AG09309 (cell line): ENCODE measurements around the gene PRSS38.
"Not testable (repeated sequence)": the region's sequence is repeated elsewhere in the genome, so short reads cannot be mapped to it uniquely, and the experiment has no call there.

ENCODE experiments used
- DNase-seq: peaks from one replicate; pipeline ENCODE4 v3.0.0-alpha.2; 2010; ENCODE audit warnings: low read depth
- H3K4me3 ChIP-seq: 2 replicates; pipeline ENCODE4 v1.5.1; 2011; ENCODE audit warnings: mild to moderate bottlenecking, low read depth, low read length, moderate library complexity; ENCODE audit not compliant: control insufficient read depth
- TF ChIP-seq, protein P1 (sequence below): IDR thresholded peaks from 2 replicates; pipeline ENCODE4 v1.5.1; 2011; ENCODE audit warnings: mild to moderate bottlenecking, low read depth, low read length, inconsistent platforms; ENCODE audit not compliant: insufficient read depth, control insufficient read depth; ENCODE audit errors: missing control alignments

The PRSS38 gene

DNA sequence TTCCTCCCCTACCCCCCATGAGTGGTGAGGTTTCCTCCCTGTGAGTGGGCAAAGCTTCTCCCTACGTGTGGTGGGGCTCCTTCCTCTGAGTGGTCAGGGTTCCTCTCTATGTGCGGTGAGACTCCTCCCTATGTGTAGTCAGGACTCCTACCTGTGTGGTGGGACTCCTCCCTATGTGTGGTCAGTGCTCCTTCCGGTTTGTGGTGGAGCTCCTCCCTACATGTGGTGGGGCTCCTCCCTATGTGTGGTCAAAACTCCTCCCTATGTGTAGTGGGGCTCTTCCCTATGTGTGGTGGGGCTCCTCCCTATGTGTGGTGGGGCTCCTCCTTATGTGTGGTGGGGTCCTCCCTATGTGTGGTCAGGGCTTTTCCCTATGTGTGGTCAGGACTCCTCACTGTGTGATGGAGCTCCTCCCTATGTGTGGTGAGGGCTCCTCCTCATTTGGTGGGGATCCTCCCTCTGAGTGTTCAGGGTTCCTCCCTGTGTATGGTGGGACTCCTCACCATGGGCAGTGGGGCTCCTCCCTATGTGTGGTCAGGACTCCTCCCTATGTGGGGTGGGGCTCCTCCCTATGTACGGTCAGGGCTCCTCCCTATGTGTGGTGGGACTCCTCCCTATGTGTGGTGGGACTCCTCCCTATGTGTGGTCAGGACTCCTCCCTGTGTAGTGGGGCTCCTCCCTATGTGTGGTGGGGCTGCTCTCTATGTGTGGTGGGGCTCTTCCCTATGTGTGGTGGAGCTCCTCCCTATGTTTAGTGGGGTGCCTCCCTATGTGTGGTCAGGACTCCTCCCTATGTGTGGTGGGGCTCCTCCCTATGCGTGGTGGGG, 29.1 kb downstream of the PRSS38 start:
- H3K4me3 ChIP-seq: no peak overlapping the region
- DNase-seq: no peak
- TF ChIP-seq, protein P1, sequence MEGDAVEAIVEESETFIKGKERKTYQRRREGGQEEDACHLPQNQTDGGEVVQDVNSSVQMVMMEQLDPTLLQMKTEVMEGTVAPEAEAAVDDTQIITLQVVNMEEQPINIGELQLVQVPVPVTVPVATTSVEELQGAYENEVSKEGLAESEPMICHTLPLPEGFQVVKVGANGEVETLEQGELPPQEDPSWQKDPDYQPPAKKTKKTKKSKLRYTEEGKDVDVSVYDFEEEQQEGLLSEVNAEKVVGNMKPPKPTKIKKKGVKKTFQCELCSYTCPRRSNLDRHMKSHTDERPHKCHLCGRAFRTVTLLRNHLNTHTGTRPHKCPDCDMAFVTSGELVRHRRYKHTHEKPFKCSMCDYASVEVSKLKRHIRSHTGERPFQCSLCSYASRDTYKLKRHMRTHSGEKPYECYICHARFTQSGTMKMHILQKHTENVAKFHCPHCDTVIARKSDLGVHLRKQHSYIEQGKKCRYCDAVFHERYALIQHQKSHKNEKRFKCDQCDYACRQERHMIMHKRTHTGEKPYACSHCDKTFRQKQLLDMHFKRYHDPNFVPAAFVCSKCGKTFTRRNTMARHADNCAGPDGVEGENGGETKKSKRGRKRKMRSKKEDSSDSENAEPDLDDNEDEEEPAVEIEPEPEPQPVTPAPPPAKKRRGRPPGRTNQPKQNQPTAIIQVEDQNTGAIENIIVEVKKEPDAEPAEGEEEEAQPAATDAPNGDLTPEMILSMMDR: no peak

DNA sequence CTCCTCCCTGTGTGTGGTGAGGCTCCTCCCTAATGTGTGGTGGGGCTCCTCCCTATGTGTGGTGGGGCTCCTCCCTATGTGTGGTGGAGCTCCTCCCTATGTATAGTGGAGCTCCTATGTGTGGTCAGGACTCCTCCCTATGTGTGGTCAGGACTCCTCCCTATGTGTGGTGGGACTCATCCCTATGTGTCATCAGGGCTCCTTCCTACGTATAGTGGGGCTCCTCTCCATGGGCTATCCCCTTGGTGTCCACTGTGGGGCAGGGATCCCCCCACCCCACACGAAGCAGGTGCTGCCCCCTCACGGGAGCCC, 29.6 kb downstream of the PRSS38 start:
- no peak overlapping the region for H3K4me3 ChIP-seq
- DNase-seq: no peak
- TF ChIP-seq, protein P1: no peak

DNA sequence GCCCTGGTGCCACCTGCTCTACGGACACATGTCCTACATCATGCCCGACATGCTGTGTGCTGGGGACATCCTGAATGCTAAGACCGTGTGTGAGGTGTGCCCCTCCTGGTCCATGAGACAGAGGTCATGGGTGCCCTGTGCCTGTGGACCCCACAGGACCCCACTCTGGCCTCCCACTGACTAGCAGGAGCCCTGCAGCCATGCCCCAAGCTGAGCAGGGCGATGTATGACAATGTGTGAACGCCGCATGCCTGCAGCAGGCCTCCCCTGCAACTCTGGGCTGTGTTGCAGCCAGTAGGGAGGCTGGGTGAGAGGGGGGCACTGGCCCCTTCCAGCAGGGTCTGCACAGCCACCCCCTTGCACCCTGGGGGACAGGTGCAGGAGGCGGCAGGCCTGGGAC, 30.0 kb downstream of the PRSS38 start:
- H3K4me3 ChIP-seq: no peak overlapping the region
- no peak for DNase-seq
- TF ChIP-seq, protein P1: no peak

DNA sequence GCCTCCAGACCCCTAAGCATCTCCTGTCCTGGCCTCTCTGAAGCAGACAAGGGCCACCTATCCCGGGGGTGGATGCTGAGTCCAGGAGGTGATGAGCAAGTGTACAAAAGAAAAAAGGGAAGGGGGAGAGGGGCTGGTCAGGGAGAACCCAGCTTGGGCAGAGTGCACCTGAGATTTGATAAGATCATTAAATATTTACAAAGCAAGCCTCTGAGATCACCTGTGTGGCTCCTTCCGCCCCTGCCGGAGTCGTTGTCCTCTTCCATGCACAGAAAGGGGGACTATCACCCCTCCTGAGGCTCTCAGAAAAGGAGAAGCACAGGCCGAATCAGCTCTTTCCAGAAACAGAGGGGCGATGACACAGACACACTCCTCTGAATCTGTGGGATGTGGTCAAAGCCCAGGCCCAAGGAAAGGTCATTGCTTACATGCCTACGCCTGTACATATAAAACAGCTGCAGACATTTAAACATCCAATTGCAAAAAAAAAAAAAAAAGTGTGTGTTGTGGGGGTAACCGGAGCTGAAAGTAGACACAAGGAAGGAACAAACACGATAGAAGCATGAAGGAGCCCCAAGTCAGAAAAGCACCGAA, 30.9 kb downstream of the PRSS38 start:
- no peak for DNase-seq
- no peak overlapping the region for H3K4me3 ChIP-seq
- TF ChIP-seq, protein P1: no peak

DNA sequence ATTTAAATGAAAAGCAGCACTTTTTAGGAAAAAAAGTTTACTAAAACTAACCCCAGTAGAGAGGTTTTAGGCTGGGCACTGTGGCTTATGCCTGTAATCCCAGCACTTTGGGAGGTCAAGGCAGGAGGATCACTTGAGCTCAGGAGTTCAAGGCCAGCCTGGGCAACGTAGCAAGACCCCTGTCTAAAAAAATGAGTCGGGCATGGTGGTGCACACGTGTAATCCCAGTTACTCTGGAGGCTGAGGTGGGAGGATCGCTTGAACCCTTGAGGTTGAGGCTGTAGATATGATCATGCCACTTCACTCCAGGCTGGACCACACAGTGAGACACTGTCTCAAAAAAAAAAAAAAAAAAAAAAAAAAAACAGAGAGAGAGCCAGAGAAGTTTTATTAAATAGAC, 31.6 kb downstream of the PRSS38 start:
- H3K4me3 ChIP-seq, DNase-seq: not testable (repeated sequence)

DNA sequence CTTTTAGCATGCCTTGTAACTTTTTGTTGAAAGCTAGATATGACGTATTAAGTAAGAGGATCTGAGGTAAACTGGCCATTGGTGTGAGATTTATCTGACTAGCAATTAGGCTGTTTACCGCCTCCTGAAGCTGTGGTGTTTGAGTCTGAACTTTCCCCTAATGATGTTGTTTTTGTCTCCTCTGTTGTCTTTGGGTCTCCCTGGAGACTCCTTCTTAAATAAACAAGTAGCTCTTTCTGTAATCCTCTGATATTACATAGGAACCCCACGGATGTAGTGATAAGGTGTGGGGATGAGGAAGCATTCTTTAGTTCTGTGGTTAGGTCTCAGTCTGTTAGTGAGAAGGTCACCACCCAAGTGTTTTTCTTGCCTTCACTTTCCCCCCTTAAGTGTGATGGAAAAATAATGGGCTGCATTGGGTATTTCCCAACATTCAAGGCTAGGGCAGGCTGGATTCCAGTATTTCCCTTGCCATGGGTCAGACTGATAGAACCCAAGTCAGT, 33.0 kb downstream of the PRSS38 start:
- TF ChIP-seq, protein P1: no peak
- no peak overlapping the region for H3K4me3 ChIP-seq
- no peak for DNase-seq

DNA sequence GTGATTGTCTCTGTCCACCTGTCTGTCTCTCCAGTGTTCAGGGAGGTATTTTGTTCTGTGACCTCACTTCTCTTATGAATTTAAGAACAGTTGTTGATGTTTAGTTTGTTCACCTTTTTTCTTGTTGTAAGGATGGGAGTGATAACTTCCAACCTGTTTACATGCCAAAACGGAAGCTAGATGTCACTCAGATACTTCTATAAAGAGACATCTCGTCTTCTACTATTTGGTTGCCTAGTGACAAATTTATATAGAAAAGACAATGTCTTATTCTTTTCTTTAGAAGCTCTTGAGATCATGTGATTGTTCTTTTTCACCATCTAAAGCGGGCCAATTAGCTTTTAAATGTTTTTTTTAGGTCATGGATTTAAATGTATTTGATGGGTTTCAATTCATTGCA, 33.8 kb downstream of the PRSS38 start:
- no peak overlapping the region for H3K4me3 ChIP-seq
- TF ChIP-seq, protein P1: no peak
- DNase-seq: no peak
